ENCODE results near the gene PCDHA1. TPM values are rescaled to one million over a fixed set of nuclear protein-coding genes. Genes with fewer than 3 reads are reported as not detected.

PCDHA1 gene
- total RNA-seq, 3 donors from 2014 or later: 0.32 TPM; not detected in 2

GRCh38 chr5:140988608-140989007 is 202.7 kb downstream of the PCDHA1 start:
- Histone ChIP-seq H3K4me3 (no peak overlapping the region), H3K36me3 (ENCODE audit: low read depth) (no peaks in the 10 kb centered on the region), H3K9me3 (no peaks in the 10 kb centered on the region), H3K4me1 (ENCODE audit: low read depth) (no peaks in the 10 kb centered on the region)
- ATAC-seq (no peak), DNase-seq (no peak)
- intact Hi-C loops (cut with DNase I, micrococcal nuclease): no loop called here
- TF ChIP-seq CTCF (IDR thresholded peaks at IDR 0.05): no peak

- no peak overlapping the region for H3K4me3 ChIP-seq
- H3K36me3 ChIP-seq (ENCODE audit: low read depth): no peaks in the 10 kb centered on the region
- no peak for ATAC-seq
- intact Hi-C loops (cut with DNase I, micrococcal nuclease): no loop called here
- TF ChIP-seq CTCF (IDR thresholded peaks at IDR 0.05): no peak
- no peak for DNase-seq
- no peaks in the 10 kb centered on the region for H3K4me1 ChIP-seq (ENCODE audit: low read depth)
- H3K9me3 ChIP-seq: no peaks in the 10 kb centered on the region
Measured at GRCh38 chr5:140989254-140990020, 203.5 kb downstream of the PCDHA1 start.

- no peak for TF ChIP-seq CTCF (IDR thresholded peaks at IDR 0.05)
- ATAC-seq (no peak), DNase-seq (no peak)
- Histone ChIP-seq H3K36me3 (ENCODE audit: low read depth) (no peaks in the 10 kb centered on the region), H3K4me3 (no peak overlapping the region), H3K4me1 (ENCODE audit: low read depth) (no peaks in the 10 kb centered on the region), H3K9me3 (no peaks in the 10 kb centered on the region)
- intact Hi-C loops (cut with DNase I, micrococcal nuclease): no loop called here
Measured at GRCh38 chr5:140992828-140993227, 206.9 kb downstream of the PCDHA1 start.

- no peak for ATAC-seq
- intact Hi-C loops (cut with DNase I, micrococcal nuclease): no loop called here
- no peaks in the 10 kb centered on the region for H3K4me1 ChIP-seq (ENCODE audit: low read depth)
- no peak for DNase-seq
- no peaks in the 10 kb centered on the region for H3K36me3 ChIP-seq (ENCODE audit: low read depth)
- no peaks in the 10 kb centered on the region for H3K9me3 ChIP-seq
- H3K4me3 ChIP-seq: no peak overlapping the region
- no peak for TF ChIP-seq CTCF (IDR thresholded peaks at IDR 0.05)
Measured at GRCh38 chr5:140996060-140996459, 210.1 kb downstream of the PCDHA1 start.

GRCh38 chr5:140998921-140999410 is 213.0 kb downstream of the PCDHA1 start:
- intact Hi-C loops (cut with DNase I, micrococcal nuclease): no loop called here
- Histone ChIP-seq H3K4me3 (no peak overlapping the region), H3K4me1 (ENCODE audit: low read depth) (no peaks in the 10 kb centered on the region), H3K9me3 (no peaks in the 10 kb centered on the region), H3K36me3 (ENCODE audit: low read depth) (no peaks in the 10 kb centered on the region)
- TF ChIP-seq CTCF (IDR thresholded peaks at IDR 0.05): no peak
- ATAC-seq (no peak), DNase-seq (no peak)
